GM19463 (cell line): Measurements from ENCODE around the gene MCC.
"Not testable (repeated sequence)": the region's sequence is repeated elsewhere in the genome, so short reads cannot be mapped to it uniquely, and the experiment has no call there.

ENCODE experiments used
- ATAC-seq: cut with Tn5 transposase; IDR thresholded peaks from one replicate; pipeline ENCODE4 v1.9.1; 2021; ENCODE audit warnings: mild to moderate bottlenecking, moderate library complexity; ENCODE audit not compliant: unreplicated experiment

The MCC gene

DNA sequence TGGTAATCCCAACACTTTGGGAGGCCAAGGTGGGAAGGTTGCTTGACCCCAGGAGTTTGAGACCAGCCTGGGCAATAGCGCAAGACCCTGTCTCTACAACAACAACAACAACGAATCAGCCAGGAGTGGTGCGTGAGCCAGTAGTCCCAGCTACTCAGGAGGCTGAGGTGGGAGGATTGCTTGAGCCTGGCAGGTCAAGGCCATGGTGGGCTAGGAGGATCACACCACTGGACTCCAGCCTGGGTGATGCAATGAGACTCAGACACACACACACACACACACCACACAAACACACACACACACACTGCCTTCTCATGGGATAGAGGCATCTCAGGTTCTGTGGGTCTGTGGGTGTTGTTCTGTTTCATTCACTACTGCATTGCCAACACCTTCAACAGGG lies 396.6 kb downstream of the MCC start:
- ATAC-seq: no peak

DNA sequence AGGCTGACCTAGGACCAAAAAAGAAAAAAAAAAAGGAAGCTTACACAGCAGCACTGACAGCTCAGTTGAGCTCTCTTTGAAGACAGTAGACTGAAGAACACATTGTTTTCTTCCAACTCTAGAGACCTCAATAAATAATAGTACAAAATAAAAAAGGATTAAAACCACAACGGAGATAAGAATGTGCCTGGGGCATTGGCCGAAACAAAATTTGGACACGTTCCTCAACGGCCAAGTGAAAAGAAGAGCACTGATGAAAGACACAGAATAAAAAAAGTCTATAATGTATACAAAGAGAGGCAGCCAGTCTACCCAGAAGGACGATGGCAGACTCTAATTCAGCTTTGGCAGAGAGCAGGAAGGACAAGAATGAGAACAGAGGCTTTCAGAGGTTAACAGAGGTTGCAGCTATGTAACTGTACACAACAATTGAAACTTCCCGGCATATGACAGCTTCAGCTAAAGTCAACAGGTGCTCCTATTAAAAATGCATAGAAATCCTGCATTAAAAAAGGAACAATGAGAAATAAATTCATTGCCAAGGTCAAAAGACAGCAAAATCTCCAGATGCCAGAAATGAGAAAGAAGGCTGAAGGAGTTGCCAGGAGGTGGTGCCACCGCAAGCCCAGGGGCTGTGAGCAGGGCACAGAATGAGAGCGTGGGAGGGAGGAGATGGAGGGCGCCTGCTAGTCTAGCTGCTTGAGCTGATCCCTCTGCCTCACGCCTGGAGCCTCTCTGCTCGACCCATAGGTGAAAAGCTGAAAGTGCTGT lies 397.7 kb downstream of the MCC start:
- no peak for ATAC-seq

DNA sequence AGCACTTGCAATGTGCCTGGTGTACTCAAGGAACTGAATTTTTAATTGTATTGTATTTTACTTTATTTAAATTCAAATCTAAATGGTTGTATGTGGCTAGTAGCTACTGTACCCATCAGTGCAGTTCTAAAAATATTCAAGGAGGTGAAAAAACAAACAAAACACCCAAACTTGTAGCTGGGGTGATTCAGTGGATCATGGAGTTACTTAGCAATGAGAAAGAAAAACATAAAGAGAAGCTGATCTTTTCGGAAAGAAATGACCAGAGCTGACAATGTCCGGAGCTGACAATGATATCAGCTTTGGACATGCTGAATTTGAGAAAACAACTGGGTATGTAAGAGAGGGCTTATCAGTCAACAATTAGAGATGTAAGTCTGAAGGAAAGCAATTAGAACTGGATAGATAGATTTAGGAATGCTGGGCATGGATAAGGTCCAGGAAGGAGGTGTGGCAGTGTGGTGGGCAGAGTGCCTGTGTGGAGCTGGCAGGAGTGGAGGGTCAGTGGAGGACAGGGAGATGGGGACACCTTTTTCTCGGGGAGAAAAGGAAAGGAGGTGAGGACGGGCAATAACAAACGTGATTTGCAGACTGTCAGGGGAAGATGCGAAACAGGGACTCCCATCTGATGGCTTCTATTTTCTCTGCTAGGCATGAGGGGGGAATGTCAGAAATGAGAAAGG lies 398.5 kb downstream of the MCC start:
- ATAC-seq: no peak

DNA sequence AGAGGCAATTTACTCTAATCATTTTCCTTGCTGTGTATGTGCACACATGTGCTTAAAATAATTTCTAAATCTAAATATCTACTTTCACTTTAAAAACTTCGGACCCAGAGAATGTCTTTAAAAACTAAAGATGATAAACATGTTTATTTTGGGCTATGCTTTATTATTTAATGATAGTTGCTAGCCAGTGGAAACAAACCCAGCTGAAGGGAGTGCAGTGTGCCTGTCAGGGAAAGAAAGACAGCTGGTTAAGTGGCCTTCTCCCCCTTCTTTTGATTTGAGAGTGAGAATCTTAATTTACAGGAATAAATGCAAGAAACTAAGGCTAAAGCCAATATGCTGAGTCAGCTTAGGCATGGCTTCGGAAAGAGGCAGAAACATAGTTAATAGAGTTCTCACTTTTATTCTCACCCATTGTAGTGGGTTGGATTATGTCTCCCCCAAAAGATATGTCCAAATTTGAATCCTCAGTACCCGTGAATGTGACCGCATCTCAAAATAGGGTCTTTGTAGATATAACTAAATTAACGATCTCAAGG lies 400.2 kb downstream of the MCC start:
- ATAC-seq: no peak

DNA sequence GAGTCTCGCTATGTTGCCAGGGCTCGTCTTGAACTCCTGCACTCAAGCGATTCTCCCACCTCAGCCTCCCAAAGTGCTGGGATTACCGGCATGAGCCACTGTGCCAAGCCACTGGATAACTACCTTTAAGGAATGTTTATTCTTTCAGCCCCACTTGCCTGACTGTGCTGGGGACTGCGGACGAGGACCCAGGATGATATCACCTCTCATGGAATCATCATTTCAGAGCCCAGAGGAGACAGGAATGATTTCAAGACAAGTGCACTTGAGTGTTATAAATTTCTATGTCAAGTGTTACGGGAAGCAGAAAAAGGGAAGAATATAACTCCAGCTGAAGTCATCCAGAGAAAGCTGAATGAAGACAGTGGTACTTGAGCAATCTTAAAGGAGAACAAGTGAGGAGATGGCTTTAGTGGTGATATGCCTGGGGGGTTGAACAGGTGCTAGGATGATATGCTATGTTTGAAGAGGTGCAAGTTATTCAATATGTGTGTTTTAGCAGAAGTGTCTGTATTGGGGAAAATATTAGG lies 402.3 kb downstream of the MCC start:
- ATAC-seq: no peak

DNA sequence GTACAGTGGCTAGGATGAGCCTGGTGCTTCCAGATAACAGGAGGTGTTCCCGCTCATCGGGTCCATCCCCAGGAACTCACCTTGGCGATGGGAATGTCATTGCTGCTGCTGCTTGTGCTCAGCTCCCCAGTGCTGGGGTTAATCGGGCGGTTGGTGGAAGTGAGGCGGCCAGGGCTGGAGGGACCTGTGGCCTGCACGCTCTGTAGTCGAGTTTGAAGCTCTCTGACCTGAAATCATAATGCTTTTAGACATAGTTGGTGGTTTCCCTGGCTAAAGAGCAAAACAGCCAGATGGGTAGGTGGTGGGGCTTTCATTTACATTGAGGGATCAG lies 403.2 kb downstream of the MCC start:
- ATAC-seq: no peak

DNA sequence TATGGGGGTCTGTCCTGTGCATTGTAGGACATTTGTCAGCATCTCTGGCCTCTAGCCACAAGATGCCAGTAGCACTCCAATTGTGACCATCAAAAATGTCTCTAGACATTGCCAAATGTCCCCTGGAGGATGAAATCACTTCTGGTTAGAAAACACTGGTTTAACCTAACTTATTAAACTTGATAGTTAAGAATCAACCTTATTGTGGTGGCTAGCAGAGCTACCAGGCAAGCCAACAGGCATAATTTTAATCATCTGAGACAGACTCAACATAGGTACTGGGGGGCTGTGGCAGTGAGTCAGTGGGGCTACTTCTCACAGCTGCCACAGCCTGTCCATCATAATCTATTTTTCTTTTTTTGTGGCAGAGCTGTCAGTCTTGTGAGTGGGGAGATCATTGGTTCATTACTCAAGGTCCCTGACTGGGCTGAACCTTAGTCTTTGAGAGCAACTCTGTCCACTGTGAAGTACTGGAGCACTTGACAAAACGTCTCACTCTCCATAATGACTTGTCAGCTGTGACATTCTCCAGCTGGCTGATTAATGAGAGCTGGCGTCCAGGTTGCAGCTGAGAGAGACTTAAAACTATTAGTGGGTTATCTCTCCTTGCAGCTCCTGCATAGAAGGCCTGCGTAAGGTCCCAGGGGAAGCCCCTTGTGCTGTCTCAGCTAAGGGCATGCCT lies 403.7 kb downstream of the MCC start:
- ATAC-seq: no peak

DNA sequence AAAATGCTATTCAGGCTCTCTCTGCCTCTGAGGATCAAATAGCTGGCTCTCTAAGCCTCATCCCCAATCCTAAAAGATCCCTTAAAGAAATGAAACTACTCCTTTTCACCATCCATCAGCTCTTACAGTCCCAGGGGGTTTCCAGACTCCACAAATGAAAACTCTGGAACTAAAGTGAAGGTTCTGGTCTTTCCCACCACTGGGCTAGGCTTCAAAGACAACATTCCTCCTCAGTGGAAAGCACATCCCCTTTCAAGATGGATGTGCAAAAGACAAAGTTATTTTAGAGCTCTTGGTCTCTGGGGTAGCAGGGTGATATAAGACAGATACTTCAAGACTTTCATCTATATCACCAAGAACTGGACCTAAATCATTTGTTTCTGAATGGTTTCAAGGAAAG lies 404.8 kb downstream of the MCC start:
- ATAC-seq: no peak

DNA sequence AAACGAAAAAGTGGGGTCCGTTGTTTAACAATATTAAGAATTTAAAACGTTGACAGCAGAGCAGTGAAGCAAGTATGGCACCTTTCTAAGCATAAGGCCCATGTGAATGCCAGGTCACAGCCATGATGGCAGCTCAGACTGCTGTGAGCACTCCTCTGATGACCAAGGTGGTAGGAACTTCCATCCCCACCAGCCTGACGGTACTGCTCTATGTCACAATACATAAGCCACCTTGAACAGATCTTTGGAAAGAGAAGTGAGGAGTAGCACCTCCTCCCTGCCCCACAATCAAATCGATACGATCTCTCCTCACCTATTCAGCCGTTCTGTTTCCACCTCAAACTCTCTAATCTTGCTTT lies 405.7 kb downstream of the MCC start:
- no peak for ATAC-seq

DNA sequence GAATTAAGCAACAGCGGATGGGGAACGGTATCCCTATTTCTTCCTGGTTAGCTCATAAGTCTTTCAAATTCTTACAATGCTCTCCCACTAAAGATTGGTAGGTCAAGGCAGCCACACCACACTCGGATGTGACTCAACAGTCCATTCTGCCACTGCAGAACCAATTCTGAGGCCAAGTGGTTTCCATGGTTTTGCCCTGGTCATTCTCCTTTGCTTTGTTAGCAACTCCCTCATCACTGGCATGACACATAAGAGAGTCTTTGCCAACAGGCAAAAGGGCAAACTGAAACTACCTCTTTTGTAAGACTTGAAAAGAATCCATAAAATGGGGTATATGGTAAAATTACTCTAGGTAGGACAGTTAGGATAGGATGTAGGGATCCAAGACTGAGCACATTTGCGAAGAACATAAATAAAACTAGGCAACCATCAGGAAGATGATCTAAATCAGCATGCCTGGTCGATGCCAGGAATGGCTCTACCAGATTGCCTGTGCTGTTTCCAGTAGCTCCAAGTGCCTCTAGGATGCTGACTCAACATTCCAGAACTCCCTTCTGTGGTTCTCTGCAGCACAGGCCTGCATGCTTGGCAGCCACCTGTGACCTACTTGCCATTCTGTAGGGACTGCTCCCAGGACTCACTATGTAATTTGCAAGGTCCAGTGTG lies 406.2 kb downstream of the MCC start:
- no peak for ATAC-seq

DNA sequence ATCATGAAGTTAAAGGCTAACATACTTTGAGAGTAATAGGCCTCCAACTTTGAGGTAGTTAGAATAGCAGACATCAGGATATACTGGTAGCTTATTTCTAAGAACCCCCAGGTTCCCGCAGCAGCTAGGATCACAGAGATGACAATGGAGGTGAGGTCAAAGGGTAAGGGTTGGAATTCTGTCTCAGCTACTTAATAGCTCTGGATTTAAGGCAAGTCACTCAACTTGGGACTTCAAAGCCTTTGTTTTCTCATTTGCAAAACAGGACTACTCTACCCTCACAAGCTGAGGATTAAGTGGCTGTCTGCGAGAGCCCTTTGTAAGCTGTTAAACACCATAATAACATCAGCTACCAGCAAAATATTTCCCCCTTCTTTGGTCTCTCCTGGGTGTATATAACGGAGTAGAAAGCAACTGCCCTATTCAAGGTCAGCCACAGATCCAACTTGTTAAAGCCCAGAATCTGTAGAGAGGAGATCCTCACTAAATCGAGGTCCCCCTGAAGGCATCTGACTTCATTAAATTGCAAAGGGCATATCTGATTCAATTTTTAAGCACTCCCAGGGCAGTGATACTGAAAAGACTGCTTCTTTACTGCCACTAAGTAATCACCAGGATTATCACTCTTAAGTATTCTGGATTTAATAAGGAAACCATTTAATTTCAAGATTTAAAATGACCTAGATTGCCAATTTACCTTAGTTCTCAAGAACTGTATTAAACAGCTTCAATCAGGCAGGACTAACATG lies 407.0 kb downstream of the MCC start:
- no peak for ATAC-seq

DNA sequence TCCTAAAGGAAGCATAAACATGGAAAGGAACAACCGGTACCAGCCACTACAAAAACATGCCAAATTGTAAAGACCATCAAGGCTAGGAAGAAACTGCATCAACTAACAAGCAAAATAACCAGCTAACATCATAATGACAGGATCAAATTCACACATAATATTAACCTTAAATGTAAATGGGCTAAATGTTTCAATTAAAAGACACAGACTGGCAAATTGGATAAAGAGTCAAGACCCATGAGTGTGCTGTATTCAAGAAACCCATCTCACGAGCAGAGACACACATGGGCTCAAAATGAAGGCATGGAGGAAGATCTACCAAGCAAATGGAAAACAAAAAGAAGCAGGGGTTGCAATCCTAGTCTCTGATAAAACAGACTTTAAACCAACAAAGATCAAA lies 411.6 kb downstream of the MCC start:
- not testable (repeated sequence) for ATAC-seq

DNA sequence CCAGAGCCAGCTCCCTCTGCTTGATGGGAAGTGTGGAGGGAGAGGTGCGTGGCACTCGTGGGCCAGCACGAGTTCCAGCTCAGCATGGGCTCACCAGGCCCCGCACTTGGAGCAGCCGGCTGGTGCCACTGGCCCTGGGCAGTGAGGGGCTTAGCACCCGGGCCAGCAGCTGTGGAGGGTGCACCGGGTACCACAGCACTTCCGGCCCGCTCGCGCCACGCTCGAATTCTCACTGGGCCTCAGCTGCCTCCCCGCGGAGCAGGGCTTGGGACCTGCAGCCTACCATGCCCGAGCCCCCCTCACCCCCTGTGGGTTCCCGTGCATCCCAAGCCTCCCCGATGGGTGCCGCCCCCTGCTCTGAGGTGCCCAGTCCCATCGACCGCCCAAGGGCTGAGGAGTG lies 413.2 kb downstream of the MCC start:
- no peak for ATAC-seq

DNA sequence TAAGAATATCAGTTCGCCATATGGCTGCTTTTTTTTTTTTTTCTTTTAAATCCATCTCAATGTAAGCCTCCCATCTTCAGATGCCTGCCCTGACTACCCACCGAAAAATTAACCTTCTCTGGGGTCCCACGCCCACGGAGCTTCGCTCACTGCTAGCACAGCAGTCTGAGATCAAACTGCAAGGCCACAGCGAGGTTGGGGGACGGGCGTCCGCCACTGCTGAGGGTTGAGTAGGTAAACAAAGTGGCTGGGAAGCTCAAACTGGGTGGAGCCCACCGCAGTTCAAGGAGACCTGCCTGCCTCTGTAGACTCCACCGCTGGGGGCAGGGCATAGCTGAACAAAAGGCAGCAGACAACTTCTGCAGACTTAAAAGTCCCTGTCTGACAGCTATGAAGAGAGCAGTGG lies 414.6 kb downstream of the MCC start:
- not testable (repeated sequence) for ATAC-seq

DNA sequence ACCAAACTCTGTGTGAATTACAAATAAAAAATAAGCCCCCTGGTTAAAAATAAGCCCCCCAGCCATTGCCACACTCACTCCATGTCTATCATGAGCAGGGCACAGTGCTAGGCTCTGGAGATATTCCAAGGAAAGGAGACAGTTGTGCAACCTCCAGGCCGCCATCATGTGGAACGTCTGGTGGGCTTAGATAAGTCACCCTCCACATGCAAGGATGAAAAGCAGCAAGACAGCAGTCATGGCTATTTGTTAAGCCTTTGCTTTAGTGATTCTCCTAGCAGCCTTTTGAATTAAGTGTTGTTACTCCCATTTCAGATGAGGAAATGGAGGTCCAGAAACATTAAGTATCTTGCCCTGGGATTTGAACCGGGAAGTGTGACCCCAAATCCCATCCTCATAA lies 416.9 kb downstream of the MCC start:
- no peak for ATAC-seq

DNA sequence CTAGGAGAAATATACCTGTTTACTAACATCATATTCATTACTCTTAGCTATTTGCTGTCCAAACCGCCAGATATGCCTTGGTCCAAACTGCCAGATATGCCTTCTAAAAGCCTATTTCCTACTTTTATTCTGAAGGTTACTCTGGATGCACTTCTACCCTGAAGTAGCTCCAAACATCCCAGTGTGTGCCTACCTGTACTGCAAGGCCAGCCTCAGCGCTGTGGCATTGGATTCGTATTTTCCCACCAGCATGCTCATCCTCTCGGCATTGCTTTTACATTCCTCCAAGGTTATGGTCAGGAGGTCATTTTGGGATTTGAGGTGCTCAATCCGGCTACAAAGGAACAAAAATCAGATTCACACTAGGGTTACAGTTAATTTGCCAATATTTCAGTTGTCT lies 417.4 kb downstream of the MCC start:
- ATAC-seq: no peak

DNA sequence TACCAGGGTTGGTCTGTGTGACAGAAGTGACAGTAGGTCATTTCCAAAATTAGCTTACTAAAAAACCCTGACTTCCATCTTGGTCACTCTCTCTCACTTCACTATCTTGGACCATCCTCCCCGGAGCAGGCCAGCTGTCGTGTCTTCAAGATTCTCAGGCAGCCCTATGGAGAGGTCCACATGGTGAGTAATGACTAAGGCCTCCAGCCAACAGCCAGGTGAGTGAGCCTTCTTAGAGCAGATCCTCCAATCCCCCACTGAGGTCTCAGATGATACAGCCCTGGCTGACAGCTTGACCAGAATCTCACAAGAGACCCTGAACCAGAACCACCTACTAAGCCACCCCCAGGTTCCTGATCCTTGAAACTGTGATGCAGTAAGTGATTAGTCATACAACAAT lies 419.7 kb downstream of the MCC start:
- no peak for ATAC-seq

DNA sequence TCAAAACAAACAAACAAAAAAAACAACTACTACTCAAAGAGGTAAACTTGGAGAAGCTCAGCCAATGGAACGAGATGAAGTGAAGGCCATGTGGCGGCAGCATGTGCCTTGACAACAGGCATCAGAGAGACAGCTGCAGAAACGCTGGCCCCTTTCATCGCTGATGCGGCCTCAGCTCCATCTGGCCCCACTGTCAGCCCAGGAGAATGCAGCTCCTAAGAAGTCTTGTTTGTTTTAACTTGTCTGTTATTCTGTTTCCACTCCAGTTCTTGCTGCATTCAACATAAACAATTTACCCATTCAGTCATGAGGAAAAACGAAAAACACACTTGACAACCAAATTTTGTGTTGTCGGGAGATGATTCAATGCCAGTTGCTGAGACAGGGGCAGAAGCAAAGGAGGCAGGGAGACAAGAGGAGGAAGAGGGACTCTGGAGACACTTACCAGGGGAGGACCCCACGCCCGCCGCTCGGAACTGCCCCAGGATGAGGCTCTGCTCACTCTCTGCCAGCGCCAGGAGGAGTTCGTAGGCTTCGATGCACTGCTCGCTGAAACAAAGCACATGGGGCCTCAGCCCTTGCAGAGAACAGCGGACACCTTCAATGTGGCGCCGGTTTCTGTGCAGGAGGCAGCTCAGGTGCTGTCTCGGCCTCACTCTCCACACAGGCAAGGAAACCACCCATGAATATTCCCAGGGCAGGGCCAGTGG lies 420.5 kb downstream of the MCC start:
- no peak for ATAC-seq

DNA sequence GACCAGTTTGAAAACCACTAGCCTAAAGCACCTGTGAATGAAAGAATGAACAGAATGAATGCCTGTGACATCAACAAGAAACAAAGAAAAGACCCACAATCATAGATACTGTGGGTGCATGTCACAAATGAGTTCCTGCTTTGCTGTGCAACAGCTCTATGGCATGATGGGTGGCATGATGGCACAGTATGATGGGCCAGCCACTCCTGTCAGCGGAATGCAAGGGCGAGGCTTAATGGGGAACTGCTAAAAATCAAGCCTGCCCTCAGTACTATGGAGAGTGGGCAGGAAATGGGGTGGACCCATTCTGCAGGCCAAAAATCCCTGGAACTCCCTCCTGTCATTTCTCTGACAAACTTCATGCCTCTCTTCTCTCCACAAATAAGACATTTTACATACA lies 422.6 kb downstream of the MCC start:
- no peak for ATAC-seq

DNA sequence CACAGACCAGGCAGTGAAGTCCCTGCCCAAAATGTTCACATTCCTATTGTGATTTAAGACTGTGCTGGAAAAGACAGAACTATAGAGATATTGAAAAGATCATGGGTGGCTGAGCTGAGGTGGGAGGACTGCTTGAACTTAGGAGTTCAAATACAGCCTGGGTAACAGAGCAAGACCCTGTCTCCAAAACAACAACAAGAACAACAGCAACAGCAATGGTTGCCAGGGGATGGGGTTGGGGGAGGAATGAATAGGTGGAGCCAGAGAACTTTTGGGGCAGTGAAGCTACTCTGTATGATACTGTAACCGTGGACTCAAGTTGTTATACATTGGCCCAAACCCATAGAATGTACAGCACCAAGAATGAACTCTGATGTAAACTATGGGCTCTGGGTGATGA lies 423.4 kb downstream of the MCC start:
- ATAC-seq: no peak
